Peyer's patch (tissue), 4 donors: ENCODE measurements around the gene DOCK8. TPM values are rescaled to one million over a fixed set of nuclear protein-coding genes. Genes with fewer than 3 reads are reported as not detected.
"Not testable (repeated sequence)": the region's sequence is repeated elsewhere in the genome, so short reads cannot be mapped to it uniquely, and the experiment has no call there.

Source experiments
- DNase-seq, 3 donors: peaks; one replicate each; pipeline ENCODE4 v3.0.0-alpha.2; 2017 to 2019
- H3K27ac ChIP-seq, 4 donors: fragments of 200-600 bp; sonication (generic); one replicate each; pipeline ENCODE4 v1.5.1; 2016 to 2019
- H3K27me3 ChIP-seq, 2 donors: fragments of 200-600 bp; sonication (generic); one replicate each; pipeline ENCODE4 v1.5.1; 2019
- H3K36me3 ChIP-seq, 3 donors: fragments of 200-600 bp; sonication (generic); one replicate each; pipeline ENCODE4 v1.5.1; 2016 to 2019
- H3K4me1 ChIP-seq, 4 donors: fragments of 200-600 bp; sonication (generic); one replicate each; pipeline ENCODE4 v1.5.1; 2016 to 2019
- H3K4me3 ChIP-seq, 4 donors: fragments of 200-600 bp; sonication (generic); 1 replicate in 3 of 4; 2 replicates in 1 of 4; pipeline ENCODE4 v1.5.1; 2016 to 2019; ENCODE audit warnings: mild to moderate bottlenecking in 1 of 4
- H3K9me3 ChIP-seq, 4 donors: fragments of 200-600 bp; sonication (generic); one replicate each; pipeline ENCODE4 v1.5.1; 2016 to 2019; ENCODE audit warnings: mild to moderate bottlenecking in 1 of 4
- POLR2A ChIP-seq, 2 donors: fragments of 450-650 bp; IDR thresholded peaks; one replicate each; pipeline ENCODE4 v1.5.1; 2017; ENCODE audit warnings: antibody characterized with exemption in 2 of 2, mild to moderate bottlenecking in 2 of 2, moderate library complexity in 2 of 2
- total RNA-seq, 4 donors: library from RNA; depleted of rRNA; stranded (reverse); fragments of >200 nt; gene quantifications; one replicate each; pipeline ENCODE4 v1.1.0, GENCODE V29; 2016
- TF ChIP-seq, protein P1 (sequence below), 6 experiments: fragments of 450-650 bp in 4 of 6; fragments of 200-600 bp in 2 of 6; sonication (generic) in 1 of 6; IDR thresholded peaks; one replicate each; pipeline ENCODE4 v1.5.1; 2017 to 2019; ENCODE audit warnings: antibody characterized with exemption in 6 of 6, mild to moderate bottlenecking in 3 of 6, moderate library complexity in 1 of 6

DOCK8 gene
- 100 to 1,000 TPM in 1 of 4 donors, 10 to 100 TPM in 3; 14.4 to 119 (median 19.9) TPM for total RNA-seq

DNA sequence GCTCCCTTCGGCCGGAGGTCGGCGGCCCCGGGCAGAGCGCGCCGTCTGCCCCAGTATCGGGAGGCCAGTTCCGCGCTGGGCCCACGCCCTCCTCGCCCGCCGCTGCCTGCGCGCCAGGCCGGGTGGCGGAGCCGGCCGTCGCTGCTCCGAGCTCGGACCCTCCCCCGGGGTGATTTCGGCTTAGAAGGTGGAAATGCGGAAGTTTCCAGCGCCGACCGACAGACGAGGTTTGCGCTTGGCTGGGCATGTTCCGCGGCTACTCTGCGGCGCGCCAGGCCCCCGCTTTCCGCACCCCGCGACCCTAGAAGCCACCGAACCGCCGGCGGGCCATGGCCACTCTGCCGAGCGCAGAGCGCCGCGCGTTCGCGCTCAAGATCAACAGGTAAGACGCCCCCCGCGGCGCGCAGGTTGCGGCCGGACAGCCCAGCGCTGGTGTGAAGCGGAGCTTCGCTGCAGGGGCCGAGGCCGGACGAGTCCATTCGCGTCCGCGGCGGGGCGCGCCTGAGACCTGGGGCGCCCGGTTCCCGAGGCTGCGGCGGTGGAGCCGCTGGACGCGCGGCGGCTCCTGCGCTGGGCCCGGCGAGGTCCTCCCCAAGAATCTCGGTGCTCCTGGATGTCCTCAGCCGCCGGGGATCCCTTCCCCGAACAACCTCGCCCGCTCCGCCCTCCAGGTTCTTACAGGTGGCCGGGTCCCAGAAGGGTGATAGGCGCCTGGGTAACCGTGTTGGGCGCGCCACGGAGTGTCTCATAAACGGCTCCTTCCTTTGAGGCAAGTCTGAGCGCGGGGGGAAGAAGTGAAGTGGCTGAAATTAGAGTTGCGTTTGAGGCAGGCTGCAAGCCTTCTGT lies at the start of gene DOCK8:
TSS of gene DOCK8 (plus strand) at position 218 of the 846 bp plus-strand sequence. CDS start at position 330, 112 bp downstream.
- no peaks in the 10 kb centered on the region for H3K9me3 ChIP-seq
- peaks cover 0 to 11% (median 0%) of the 10 kb centered on the region in 4 donors for H3K4me1 ChIP-seq
- peak within 1 kb of the TSS; percentile 71 to 89 (median 80) for H3K27ac ChIP-seq
- H3K4me3 ChIP-seq = peak within 1 kb of the TSS; percentile 61 to 81 (median 70)
- DNase-seq = peak; percentile 72 to 87 (median 79)
- TF ChIP-seq, protein P1, sequence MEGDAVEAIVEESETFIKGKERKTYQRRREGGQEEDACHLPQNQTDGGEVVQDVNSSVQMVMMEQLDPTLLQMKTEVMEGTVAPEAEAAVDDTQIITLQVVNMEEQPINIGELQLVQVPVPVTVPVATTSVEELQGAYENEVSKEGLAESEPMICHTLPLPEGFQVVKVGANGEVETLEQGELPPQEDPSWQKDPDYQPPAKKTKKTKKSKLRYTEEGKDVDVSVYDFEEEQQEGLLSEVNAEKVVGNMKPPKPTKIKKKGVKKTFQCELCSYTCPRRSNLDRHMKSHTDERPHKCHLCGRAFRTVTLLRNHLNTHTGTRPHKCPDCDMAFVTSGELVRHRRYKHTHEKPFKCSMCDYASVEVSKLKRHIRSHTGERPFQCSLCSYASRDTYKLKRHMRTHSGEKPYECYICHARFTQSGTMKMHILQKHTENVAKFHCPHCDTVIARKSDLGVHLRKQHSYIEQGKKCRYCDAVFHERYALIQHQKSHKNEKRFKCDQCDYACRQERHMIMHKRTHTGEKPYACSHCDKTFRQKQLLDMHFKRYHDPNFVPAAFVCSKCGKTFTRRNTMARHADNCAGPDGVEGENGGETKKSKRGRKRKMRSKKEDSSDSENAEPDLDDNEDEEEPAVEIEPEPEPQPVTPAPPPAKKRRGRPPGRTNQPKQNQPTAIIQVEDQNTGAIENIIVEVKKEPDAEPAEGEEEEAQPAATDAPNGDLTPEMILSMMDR (IDR thresholded peaks at IDR 0.05) = peak; percentile 19 to 50 (median 44)
- TF ChIP-seq POLR2A (IDR thresholded peaks at IDR 0.05) = peak in 1 of 2 donors; percentile 26
- H3K36me3 ChIP-seq = no peaks in the 10 kb centered on the region
- H3K27me3 ChIP-seq = no peaks in the 10 kb centered on the region

DNA sequence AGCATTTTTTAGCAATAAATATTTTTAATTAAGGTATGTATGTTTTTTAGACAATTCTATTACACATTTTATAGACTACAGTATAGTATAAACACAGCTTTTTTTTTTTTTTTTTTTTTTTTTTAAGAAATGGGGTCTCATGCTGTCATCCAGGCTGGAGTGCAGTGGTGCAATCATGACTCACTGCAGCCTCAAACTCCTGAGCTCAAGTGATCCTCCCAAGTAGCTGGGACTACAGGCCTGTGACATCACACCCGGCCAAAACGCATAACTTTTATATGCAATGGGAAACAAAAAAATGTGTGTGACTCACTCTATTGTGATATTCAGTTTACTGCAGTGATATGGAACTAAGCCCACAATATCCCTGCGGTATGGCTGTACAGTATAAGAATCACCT lies 44.9 kb upstream of the DOCK8 start:
- H3K4me3 ChIP-seq, H3K4me1 ChIP-seq, DNase-seq, H3K27me3 ChIP-seq, H3K9me3 ChIP-seq, H3K36me3 ChIP-seq, H3K27ac ChIP-seq: not testable (repeated sequence)

DNA sequence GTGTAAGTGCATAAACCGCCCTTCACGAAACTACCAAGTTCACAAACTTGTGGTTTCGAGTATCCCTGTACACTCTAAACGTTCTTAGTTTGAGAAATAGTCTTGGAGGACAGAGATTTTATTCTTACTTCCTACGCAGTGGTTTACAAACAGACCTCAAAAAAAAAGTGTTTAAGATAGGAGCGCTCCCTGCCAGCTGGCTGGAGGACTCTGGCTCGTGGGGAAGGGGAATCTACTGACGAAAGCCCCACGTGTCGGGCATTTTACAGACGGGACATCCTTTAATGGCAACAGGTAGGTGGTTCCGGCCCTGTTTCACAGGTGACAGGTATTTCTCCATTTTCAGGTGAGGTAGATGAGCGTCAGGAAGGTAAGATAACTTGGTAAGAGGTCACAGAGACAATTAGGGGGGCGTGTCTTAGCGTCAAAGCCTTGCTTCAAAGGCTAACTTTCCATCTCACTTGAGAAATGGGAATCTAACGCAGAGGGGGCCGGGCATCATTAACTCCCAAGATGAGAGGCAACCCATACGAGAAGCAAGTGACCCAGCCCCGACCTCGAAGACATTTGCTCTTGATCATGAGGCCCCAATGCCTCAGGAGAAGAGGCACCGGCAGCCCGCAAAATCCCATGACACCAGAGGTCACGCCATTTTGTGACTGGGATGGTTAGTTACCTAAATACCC lies 36.4 kb upstream of the DOCK8 start:
- H3K36me3 ChIP-seq, H3K9me3 ChIP-seq, DNase-seq, H3K27me3 ChIP-seq, H3K4me1 ChIP-seq: not testable (repeated sequence)
- peak overlapping the region; percentile 12 to 44 (median 30) for H3K4me3 ChIP-seq
- peak overlapping the region in 3 of 4 donors; percentile 26 to 63 (median 56) for H3K27ac ChIP-seq

DNA sequence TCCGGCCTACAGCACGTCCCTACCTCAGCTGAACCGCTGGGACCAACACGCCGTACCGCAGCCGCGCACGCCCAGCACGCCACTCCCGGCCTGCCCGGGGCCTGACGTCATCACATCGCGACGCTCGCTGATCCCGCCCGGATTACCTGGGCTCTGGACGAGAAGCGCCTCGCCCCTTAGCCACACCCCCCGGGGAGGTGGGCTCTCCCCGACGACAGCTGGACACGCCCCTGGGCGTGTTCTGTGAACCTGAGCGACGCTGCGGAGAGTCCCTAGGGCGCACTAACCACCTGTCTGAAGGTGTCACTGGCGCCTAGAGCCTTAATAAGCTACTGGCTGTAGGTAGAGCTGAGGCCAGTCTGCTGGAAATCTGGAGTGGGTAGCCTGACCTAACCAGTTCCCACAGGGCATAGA lies 35.7 kb upstream of the DOCK8 start, which contains the start of gene ZNG1A:
TSS of gene ZNG1A (minus strand) at position 87 of the 414 bp plus-strand sequence. CDS start 87 bp downstream, outside the sequence.
- Histone ChIP-seq H3K4me3 (peak within 1 kb of the TSS; percentile 12 to 44 (median 30)), H3K27ac (peak within 1 kb of the TSS in 3 of 4 donors; percentile 26 to 63 (median 56))
- H3K27me3 ChIP-seq, H3K36me3 ChIP-seq, H3K9me3 ChIP-seq, H3K4me1 ChIP-seq: not testable (repeated sequence)
- DNase-seq = peak in 2 of 3 donors; percentile 78 to 79

DNA sequence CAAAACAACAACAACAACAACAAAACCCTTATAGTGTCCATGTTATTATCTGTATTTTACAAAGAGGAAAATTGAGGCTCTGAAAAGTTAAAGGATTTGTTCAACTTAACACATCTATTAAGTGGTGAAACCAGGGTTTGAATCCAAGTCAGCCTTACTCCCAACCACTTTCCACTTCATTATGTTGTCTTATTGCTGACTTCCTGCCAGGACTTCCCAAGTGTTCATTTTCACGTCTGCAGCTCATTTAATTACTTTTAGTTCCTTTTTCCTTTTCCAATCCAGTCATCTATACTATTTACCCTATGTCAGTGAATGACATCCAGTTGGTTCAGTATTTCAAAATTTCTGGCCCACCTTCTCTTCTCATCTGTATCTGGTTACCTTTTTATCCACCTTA lies 15.1 kb upstream of the DOCK8 start:
- H3K4me3 ChIP-seq, H3K27me3 ChIP-seq, DNase-seq, H3K4me1 ChIP-seq, H3K36me3 ChIP-seq, H3K9me3 ChIP-seq, H3K27ac ChIP-seq: not testable (repeated sequence)

DNA sequence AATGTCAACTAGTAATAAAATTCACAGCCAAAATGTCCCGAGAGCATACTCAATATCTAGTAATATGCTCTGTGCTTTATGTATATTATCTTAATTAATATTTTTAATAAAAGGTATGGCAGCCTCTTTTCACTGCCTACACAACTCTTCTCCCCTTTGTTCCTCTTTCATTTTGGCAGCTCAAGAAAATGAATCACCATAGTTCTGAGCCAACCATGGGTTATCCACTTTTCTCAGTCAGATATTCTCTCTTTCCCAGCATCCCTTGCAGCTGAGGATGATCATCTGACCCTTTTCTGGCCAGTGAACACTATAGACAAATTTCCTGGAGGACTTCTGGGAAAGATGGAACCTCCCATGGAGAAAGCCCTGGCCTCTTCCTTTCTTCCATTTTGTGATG lies 8.2 kb upstream of the DOCK8 start:
- no peaks in the 10 kb centered on the region for H3K9me3 ChIP-seq

DNA sequence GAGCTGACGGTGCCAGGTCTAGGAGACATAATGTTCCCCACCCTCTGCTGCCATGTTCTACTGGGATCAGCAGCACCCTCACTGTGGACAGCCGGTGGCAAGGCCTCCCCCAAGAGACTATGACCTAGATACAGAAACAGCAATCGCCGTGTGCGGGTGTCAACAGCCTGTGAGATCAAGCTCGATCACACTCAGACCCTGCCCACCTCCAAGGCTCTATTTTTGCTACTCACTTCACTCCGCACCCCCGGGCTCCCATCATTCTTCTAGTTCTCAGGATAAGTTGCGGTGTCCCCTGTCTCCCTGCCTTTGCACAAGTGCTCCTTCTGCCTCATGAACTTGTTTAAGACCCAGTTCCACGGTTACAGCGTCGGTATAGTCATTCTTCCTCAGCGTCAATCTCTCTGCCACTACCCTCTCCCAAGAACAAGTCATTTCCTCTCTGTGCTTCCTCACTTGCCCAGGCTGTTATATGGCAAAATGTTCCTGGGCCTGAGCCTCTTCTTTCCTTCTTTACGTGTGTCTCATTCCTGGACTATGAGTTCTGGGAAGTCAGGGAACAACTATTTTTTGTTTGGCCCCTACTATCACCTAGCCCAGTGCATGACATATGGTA lies 5.4 kb upstream of the DOCK8 start:
- no peak overlapping the region for H3K27ac ChIP-seq
- no peaks in the 10 kb centered on the region for H3K27me3 ChIP-seq
- H3K9me3 ChIP-seq = no peaks in the 10 kb centered on the region
- no peaks in the 10 kb centered on the region for H3K36me3 ChIP-seq
- no peak overlapping the region for H3K4me3 ChIP-seq
- H3K4me1 ChIP-seq = no peaks in the 10 kb centered on the region
- TF ChIP-seq, protein P1 (IDR thresholded peaks at IDR 0.05) = no peak
- TF ChIP-seq POLR2A (IDR thresholded peaks at IDR 0.05) = no peak
- DNase-seq = no peak

More for the DNA sequence above, 8.2 kb upstream of the DOCK8 start:
- Histone ChIP-seq H3K4me1 (no peaks in the 10 kb centered on the region), H3K36me3 (no peaks in the 10 kb centered on the region), H3K27ac (no peak overlapping the region), H3K27me3 (no peaks in the 10 kb centered on the region), H3K4me3 (no peak overlapping the region)
- no peak for TF ChIP-seq POLR2A (IDR thresholded peaks at IDR 0.05)
- TF ChIP-seq, protein P1 (IDR thresholded peaks at IDR 0.05) = no peak
- no peak for DNase-seq
